Measurements from ENCODE around the gene ECD.

Gene ECD

GRCh38 chr10:73096449-73097304, 71.1 kb downstream of the ECD start, which contains the start of gene P4HA1:
Gene P4HA1 (minus strand): TSS chr10:73096866. CDS start chr10:73074883, 21,983 bp downstream.
- peak within 1 kb of the TSS; percentile 69 for H3K4me2 ChIP-seq (ENCODE audit: insufficient read depth, low read length)
- peak within 1 kb of the TSS; percentile 80 for H3K27ac ChIP-seq (ENCODE audit: low read length)
- H3K79me2 ChIP-seq (ENCODE audit: insufficient read depth, low read length) = peaks cover 47% of the 10 kb centered on the region
- H3K9me3 ChIP-seq (ENCODE audit: insufficient read depth, low read length, severe bottlenecking) = no peaks in the 10 kb centered on the region
- H3K4me3 ChIP-seq (ENCODE audit: low read depth in 1 of 2, low read length in 2 of 2) = peak within 1 kb of the TSS; percentile 48 to 77
- ATAC-seq (ENCODE audit: insufficient read depth, low read depth) (peak; percentile 90), DNase-seq (peak; percentile 96)
- H3K36me3 ChIP-seq (ENCODE audit: insufficient read depth, low read length) = no peaks in the 10 kb centered on the region; the same call in 1 of the 2 replicates
- no peak for TF ChIP-seq EZH2 (IDR thresholded peaks at IDR 0.05; ENCODE audit: borderline replicate concordance, low read depth, low read length, severe bottlenecking)
- peak; percentile 88 for TF ChIP-seq CTCF (IDR thresholded peaks at IDR 0.05; ENCODE audit: borderline replicate concordance, extremely low read depth, low read length, poor library complexity, severe bottlenecking)
- H2AFZ ChIP-seq (ENCODE audit: low read depth, low read length) = peak within 1 kb of the TSS; percentile 88
- no peaks in the 10 kb centered on the region for H3K27me3 ChIP-seq (ENCODE audit: insufficient read depth, low read length, poor library complexity)
- peaks cover 33% of the 10 kb centered on the region for H3K4me1 ChIP-seq (ENCODE audit: insufficient read depth, low read length)
- peak within 1 kb of the TSS; percentile 84 for H3K9ac ChIP-seq (ENCODE audit: low read depth, low read length)
- peaks cover 9% of the 10 kb centered on the region for H4K20me1 ChIP-seq (ENCODE audit: insufficient read depth, low read length)

- Histone ChIP-seq H3K27ac (ENCODE audit: low read length) (peak overlapping the region; percentile 80), H3K27me3 (ENCODE audit: insufficient read depth, low read length, poor library complexity) (no peaks in the 10 kb centered on the region), H3K36me3 (ENCODE audit: insufficient read depth, low read length) (no peaks in the 10 kb centered on the region; the same call in 1 of the 2 replicates), H3K4me1 (ENCODE audit: insufficient read depth, low read length) (peaks cover 33% of the 10 kb centered on the region), H3K4me3 (ENCODE audit: low read depth in 1 of 2, low read length in 2 of 2) (peak overlapping the region; percentile 48 to 77), H4K20me1 (ENCODE audit: insufficient read depth, low read length) (peaks cover 9% of the 10 kb centered on the region), H3K79me2 (ENCODE audit: insufficient read depth, low read length) (peaks cover 54% of the 10 kb centered on the region), H2AFZ (ENCODE audit: low read depth, low read length) (peak overlapping the region; percentile 88), H3K9me3 (ENCODE audit: insufficient read depth, low read length, severe bottlenecking) (no peaks in the 10 kb centered on the region), H3K4me2 (ENCODE audit: insufficient read depth, low read length) (peak overlapping the region; percentile 69), H3K9ac (ENCODE audit: low read depth, low read length) (peak overlapping the region; percentile 84)
- DNase-seq = peak; percentile 77
- TF ChIP-seq CTCF (IDR thresholded peaks at IDR 0.05; ENCODE audit: borderline replicate concordance, extremely low read depth, low read length, poor library complexity, severe bottlenecking) = no peak
- TF ChIP-seq EZH2 (IDR thresholded peaks at IDR 0.05; ENCODE audit: borderline replicate concordance, low read depth, low read length, severe bottlenecking) = no peak
- ATAC-seq (ENCODE audit: insufficient read depth, low read depth) = peak; percentile 63
These were observed 71.8 kb downstream of the ECD start for GRCh38 chr10:73096041-73096448.

GRCh38 chr10:73095481-73096021, 72.3 kb downstream of the ECD start:
- peaks cover 58% of the 10 kb centered on the region for H3K79me2 ChIP-seq (ENCODE audit: insufficient read depth, low read length)

More at GRCh38 chr10:73095481-73096021, 72.3 kb downstream of the ECD start:
- ATAC-seq (ENCODE audit: insufficient read depth, low read depth) (peak; percentile 4; the same call in 2 of the 3 replicates), DNase-seq (peak; percentile 31)
- Histone ChIP-seq H3K27ac (ENCODE audit: low read length) (peak overlapping the region; percentile 80), H3K4me2 (ENCODE audit: insufficient read depth, low read length) (peak overlapping the region; percentile 69), H3K4me3 (ENCODE audit: low read depth in 1 of 2, low read length in 2 of 2) (peak overlapping the region; percentile 48 to 77), H3K4me1 (ENCODE audit: insufficient read depth, low read length) (peaks cover 33% of the 10 kb centered on the region), H3K36me3 (ENCODE audit: insufficient read depth, low read length) (no peaks in the 10 kb centered on the region; the same call in 1 of the 2 replicates), H4K20me1 (ENCODE audit: insufficient read depth, low read length) (peaks cover 9% of the 10 kb centered on the region), H3K9me3 (ENCODE audit: insufficient read depth, low read length, severe bottlenecking) (no peaks in the 10 kb centered on the region), H3K9ac (ENCODE audit: low read depth, low read length) (peak overlapping the region; percentile 84), H3K27me3 (ENCODE audit: insufficient read depth, low read length, poor library complexity) (no peaks in the 10 kb centered on the region), H2AFZ (ENCODE audit: low read depth, low read length) (peak overlapping the region; percentile 88)
- no peak for TF ChIP-seq EZH2 (IDR thresholded peaks at IDR 0.05; ENCODE audit: borderline replicate concordance, low read depth, low read length, severe bottlenecking)
- no peak for TF ChIP-seq CTCF (IDR thresholded peaks at IDR 0.05; ENCODE audit: borderline replicate concordance, extremely low read depth, low read length, poor library complexity, severe bottlenecking)
